ENCODE data around the gene MEAF6. TPM values are rescaled to one million over a fixed set of nuclear protein-coding genes. Genes with fewer than 3 reads are reported as not detected.

The MEAF6 gene
- total and polyA plus RNA-seq, 4 donors, result 42.4 to 54.1 (median 50.4) TPM

GRCh38 chr1:37465593-37466517 lies 48.7 kb downstream of the MEAF6 start:
- ATAC-seq (ENCODE audit: low FRiP score) (no peak), DNase-seq (no peak)
- H3K36me3 ChIP-seq (ENCODE audit: control insufficient read depth in 1 of 2, insufficient read depth in 2 of 2, low read length in 1 of 2), result peaks cover 0 to 3% of the 10 kb centered on the region in 2 donors
- H3K27me3 ChIP-seq (ENCODE audit: control insufficient read depth in 1 of 2, insufficient read depth in 2 of 2, low read length in 1 of 2), result no peaks in the 10 kb centered on the region
- no peak overlapping the region for H3K4me3 ChIP-seq (ENCODE audit: low read length in 2 of 2)
- WGBS, 2 donors, result 94 to 96% methylated on average over 6 of the region's 6 CpGs
- intact Hi-C loops (cut with DNase I), result no loop called here
- H3K27ac ChIP-seq (ENCODE audit: low read depth in 1 of 2, low read length in 2 of 2), result no peak overlapping the region
- H3K4me1 ChIP-seq (ENCODE audit: control insufficient read depth in 1 of 2, insufficient read depth in 2 of 2, low read length in 2 of 2), result no peaks in the 10 kb centered on the region
- no peaks in the 10 kb centered on the region for H3K9me3 ChIP-seq (ENCODE audit: control insufficient read depth, low read length)

- no peak for ATAC-seq (ENCODE audit: low FRiP score)
- H3K27ac ChIP-seq (ENCODE audit: low read depth in 1 of 2, low read length in 2 of 2), result no peak overlapping the region
- DNase-seq, result no peak
- peaks cover 0 to 3% of the 10 kb centered on the region in 2 donors for H3K36me3 ChIP-seq (ENCODE audit: control insufficient read depth in 1 of 2, insufficient read depth in 2 of 2, low read length in 1 of 2)
- no peak overlapping the region for H3K4me3 ChIP-seq (ENCODE audit: low read length in 2 of 2)
- intact Hi-C loops (cut with DNase I), result no loop called here
- WGBS, 2 donors, result 76 to 100% methylated on average over 2 of the region's 2 CpGs
- no peaks in the 10 kb centered on the region for H3K4me1 ChIP-seq (ENCODE audit: control insufficient read depth in 1 of 2, insufficient read depth in 2 of 2, low read length in 2 of 2)
- no peaks in the 10 kb centered on the region for H3K9me3 ChIP-seq (ENCODE audit: control insufficient read depth, low read length)
- H3K27me3 ChIP-seq (ENCODE audit: control insufficient read depth in 1 of 2, insufficient read depth in 2 of 2, low read length in 1 of 2), result no peaks in the 10 kb centered on the region
Measured at GRCh38 chr1:37464443-37464842, 50.1 kb downstream of the MEAF6 start.

- H3K36me3 ChIP-seq (ENCODE audit: control insufficient read depth in 1 of 2, insufficient read depth in 2 of 2, low read length in 1 of 2), result peaks cover 0 to 3% of the 10 kb centered on the region in 2 donors
- DNase-seq, result no peak
- ATAC-seq (ENCODE audit: low FRiP score), result no peak
- H3K27ac ChIP-seq (ENCODE audit: low read depth in 1 of 2, low read length in 2 of 2), result no peak overlapping the region
- intact Hi-C loops (cut with DNase I), result no loop called here
- no peaks in the 10 kb centered on the region for H3K4me1 ChIP-seq (ENCODE audit: control insufficient read depth in 1 of 2, insufficient read depth in 2 of 2, low read length in 2 of 2)
- no peak overlapping the region for H3K4me3 ChIP-seq (ENCODE audit: low read length in 2 of 2)
- H3K27me3 ChIP-seq (ENCODE audit: control insufficient read depth in 1 of 2, insufficient read depth in 2 of 2, low read length in 1 of 2), result no peaks in the 10 kb centered on the region
- WGBS, 2 donors, result 91 to 92% methylated on average over 9 of the region's 9 CpGs
- no peaks in the 10 kb centered on the region for H3K9me3 ChIP-seq (ENCODE audit: control insufficient read depth, low read length)
Measured at GRCh38 chr1:37461698-37462436, 52.7 kb downstream of the MEAF6 start.

GRCh38 chr1:37458551-37458950 lies 56.0 kb downstream of the MEAF6 start:
- 79 to 82% methylated on average over 3 of the region's 3 CpGs for WGBS, 2 donors
- Histone ChIP-seq H3K4me1 (ENCODE audit: control insufficient read depth in 1 of 2, insufficient read depth in 2 of 2, low read length in 2 of 2) (no peaks in the 10 kb centered on the region), H3K9me3 (ENCODE audit: control insufficient read depth, low read length) (no peaks in the 10 kb centered on the region), H3K27ac (ENCODE audit: low read depth in 1 of 2, low read length in 2 of 2) (no peak overlapping the region), H3K36me3 (ENCODE audit: control insufficient read depth in 1 of 2, insufficient read depth in 2 of 2, low read length in 1 of 2) (peaks cover 0 to 3% of the 10 kb centered on the region in 2 donors), H3K27me3 (ENCODE audit: control insufficient read depth in 1 of 2, insufficient read depth in 2 of 2, low read length in 1 of 2) (no peaks in the 10 kb centered on the region), H3K4me3 (ENCODE audit: low read length in 2 of 2) (no peak overlapping the region)
- no peak for ATAC-seq (ENCODE audit: low FRiP score)
- intact Hi-C loops (cut with DNase I), result loop anchor here in 1 of 2 donors (5.0 kb wide), 1 partner anchor 224 kb away; no protein-coding TSS in a partner anchor
- no peak for DNase-seq

- DNase-seq (no peak), ATAC-seq (ENCODE audit: low FRiP score) (no peak)
- Histone ChIP-seq H3K4me3 (ENCODE audit: low read length in 2 of 2) (no peak overlapping the region), H3K9me3 (ENCODE audit: control insufficient read depth, low read length) (no peaks in the 10 kb centered on the region), H3K4me1 (ENCODE audit: control insufficient read depth in 1 of 2, insufficient read depth in 2 of 2, low read length in 2 of 2) (no peaks in the 10 kb centered on the region), H3K36me3 (ENCODE audit: control insufficient read depth in 1 of 2, insufficient read depth in 2 of 2, low read length in 1 of 2) (peaks cover 0 to 3% of the 10 kb centered on the region in 2 donors), H3K27ac (ENCODE audit: low read depth in 1 of 2, low read length in 2 of 2) (no peak overlapping the region), H3K27me3 (ENCODE audit: control insufficient read depth in 1 of 2, insufficient read depth in 2 of 2, low read length in 1 of 2) (no peaks in the 10 kb centered on the region)
- intact Hi-C loops (cut with DNase I), result loop anchor here in 1 of 2 donors (5.0 kb wide), 1 partner anchor 226 kb away; no protein-coding TSS in a partner anchor
Measured at GRCh38 chr1:37456614-37457013, 58.0 kb downstream of the MEAF6 start.

- Histone ChIP-seq H3K4me1 (ENCODE audit: control insufficient read depth in 1 of 2, insufficient read depth in 2 of 2, low read length in 2 of 2) (no peaks in the 10 kb centered on the region), H3K9me3 (ENCODE audit: control insufficient read depth, low read length) (no peaks in the 10 kb centered on the region), H3K27ac (ENCODE audit: low read depth in 1 of 2, low read length in 2 of 2) (peak overlapping the region in 1 of 2 donors; percentile 29), H3K27me3 (ENCODE audit: control insufficient read depth in 1 of 2, insufficient read depth in 2 of 2, low read length in 1 of 2) (no peaks in the 10 kb centered on the region), H3K4me3 (ENCODE audit: low read length in 2 of 2) (no peak overlapping the region), H3K36me3 (ENCODE audit: control insufficient read depth in 1 of 2, insufficient read depth in 2 of 2, low read length in 1 of 2) (no peaks in the 10 kb centered on the region)
- ATAC-seq (ENCODE audit: low FRiP score) (no peak), DNase-seq (no peak)
- intact Hi-C loops (cut with DNase I), result loop anchor here in 1 of 2 donors (1.0 to 5.0 kb wide), 2 partner anchors 32 to 227 kb away; no protein-coding TSS in a partner anchor
- 91 to 93% methylated on average over 10 of the region's 10 CpGs for WGBS, 2 donors
Measured at GRCh38 chr1:37455516-37455915, 59.0 kb downstream of the MEAF6 start.

- H3K9me3 ChIP-seq (ENCODE audit: control insufficient read depth, low read length), result no peaks in the 10 kb centered on the region
- 75 to 87% methylated on average over 7 of the region's 7 CpGs for WGBS, 2 donors
Measured at GRCh38 chr1:37453647-37454046, 60.9 kb downstream of the MEAF6 start.

GRCh38 chr1:37452416-37452815 lies 62.1 kb downstream of the MEAF6 start:
- Histone ChIP-seq H3K4me3 (ENCODE audit: low read length in 2 of 2) (no peak overlapping the region), H3K4me1 (ENCODE audit: control insufficient read depth in 1 of 2, insufficient read depth in 2 of 2, low read length in 2 of 2) (no peaks in the 10 kb centered on the region), H3K36me3 (ENCODE audit: control insufficient read depth in 1 of 2, insufficient read depth in 2 of 2, low read length in 1 of 2) (no peaks in the 10 kb centered on the region), H3K9me3 (ENCODE audit: control insufficient read depth, low read length) (no peaks in the 10 kb centered on the region), H3K27ac (ENCODE audit: low read depth in 1 of 2, low read length in 2 of 2) (no peak overlapping the region), H3K27me3 (ENCODE audit: control insufficient read depth in 1 of 2, insufficient read depth in 2 of 2, low read length in 1 of 2) (no peaks in the 10 kb centered on the region)
- DNase-seq, result no peak
- intact Hi-C loops (cut with DNase I), result loop anchor here in 1 of 2 donors (5.0 kb wide), 1 partner anchor 230 kb away; no protein-coding TSS in a partner anchor
- no peak for ATAC-seq (ENCODE audit: low FRiP score)
- 67 to 77% methylated on average over 6 of the region's 6 CpGs for WGBS, 2 donors

More at GRCh38 chr1:37453647-37454046, 60.9 kb downstream of the MEAF6 start:
- ATAC-seq (ENCODE audit: low FRiP score) (no peak), DNase-seq (no peak)
- H3K36me3 ChIP-seq (ENCODE audit: control insufficient read depth in 1 of 2, insufficient read depth in 2 of 2, low read length in 1 of 2), result no peaks in the 10 kb centered on the region
- intact Hi-C loops (cut with DNase I), result loop anchor here in 1 of 2 donors (1.0 to 5.0 kb wide), 2 partner anchors 34 to 229 kb away; no protein-coding TSS in a partner anchor
- no peak overlapping the region for H3K27ac ChIP-seq (ENCODE audit: low read depth in 1 of 2, low read length in 2 of 2)
- H3K27me3 ChIP-seq (ENCODE audit: control insufficient read depth in 1 of 2, insufficient read depth in 2 of 2, low read length in 1 of 2), result no peaks in the 10 kb centered on the region
- H3K4me3 ChIP-seq (ENCODE audit: low read length in 2 of 2), result no peak overlapping the region
- H3K4me1 ChIP-seq (ENCODE audit: control insufficient read depth in 1 of 2, insufficient read depth in 2 of 2, low read length in 2 of 2), result no peaks in the 10 kb centered on the region
